HG03039 (cell line): ENCODE measurements around the gene DIPK1B.
"Not testable (repeated sequence)": the region's sequence is repeated elsewhere in the genome, so short reads cannot be mapped to it uniquely, and the experiment has no call there.

Source experiments
- ATAC-seq: cut with Tn5 transposase; IDR thresholded peaks from one replicate; pipeline ENCODE4 v1.9.1; 2021; ENCODE audit warnings: mild to moderate bottlenecking, moderate library complexity; ENCODE audit not compliant: unreplicated experiment

Gene DIPK1B

DNA sequence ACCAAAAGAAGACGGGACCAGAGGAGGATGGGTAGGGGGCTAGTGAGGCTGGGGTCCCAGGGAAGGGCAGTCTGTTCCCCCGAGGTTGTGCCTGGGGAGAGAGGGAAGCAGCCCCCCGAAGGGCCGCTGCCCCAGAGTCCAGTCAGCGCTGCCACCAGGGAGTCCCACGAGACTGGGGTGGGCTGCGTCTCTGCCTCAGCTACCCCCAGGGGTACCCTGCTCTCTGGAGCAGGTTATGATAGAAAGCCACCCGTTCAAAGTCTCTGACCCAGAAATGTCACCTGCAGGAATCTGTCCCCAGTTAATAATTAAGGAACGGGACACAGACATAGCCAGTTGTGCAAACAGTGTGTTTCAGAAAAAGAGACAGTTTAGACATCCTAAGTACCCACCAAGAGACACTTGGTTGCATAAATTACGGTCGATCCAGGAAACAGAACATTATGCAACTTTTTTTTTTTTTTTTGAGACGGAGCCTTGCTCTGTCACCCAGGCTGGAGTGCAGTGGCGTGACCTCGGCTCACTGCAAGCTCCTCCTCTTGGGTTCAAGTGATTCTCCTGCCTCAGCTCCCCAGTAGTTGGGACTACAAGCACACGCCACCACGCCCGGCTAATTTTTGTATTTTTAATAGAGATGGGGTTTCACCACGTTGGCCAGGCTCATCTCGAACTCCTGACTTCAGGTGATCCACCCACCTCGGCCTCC is 14.4 kb upstream of the DIPK1B start:
- no peak for ATAC-seq

DNA sequence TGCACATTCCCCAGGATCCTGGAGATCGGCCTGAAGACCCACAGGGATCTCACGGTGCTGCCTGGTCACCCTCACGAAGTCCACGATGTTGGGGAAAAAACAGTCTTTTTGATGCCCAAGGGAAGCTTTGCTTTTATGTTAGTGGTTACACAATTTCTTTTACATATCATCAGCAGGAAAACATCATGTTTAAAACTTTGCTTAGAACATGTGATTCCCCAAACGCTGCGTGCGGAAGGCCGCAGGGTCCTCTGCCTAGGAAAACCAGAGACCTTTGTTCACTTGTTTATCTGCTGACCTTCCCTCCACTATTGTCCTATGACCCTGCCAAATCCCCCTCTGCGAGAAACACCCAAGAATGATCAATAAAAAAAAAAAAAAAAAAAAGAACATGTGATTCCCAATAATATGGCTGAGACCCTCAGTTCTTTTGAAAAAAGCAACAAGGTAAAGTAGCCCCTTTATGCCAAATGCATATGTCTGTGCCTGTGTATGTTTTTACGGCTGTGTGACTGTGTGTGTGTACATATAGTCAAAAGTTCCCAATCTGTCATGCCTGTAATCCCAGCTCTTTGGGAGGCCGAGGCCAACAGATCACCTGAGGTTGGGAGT is 13.6 kb upstream of the DIPK1B start:
- ATAC-seq: no peak

DNA sequence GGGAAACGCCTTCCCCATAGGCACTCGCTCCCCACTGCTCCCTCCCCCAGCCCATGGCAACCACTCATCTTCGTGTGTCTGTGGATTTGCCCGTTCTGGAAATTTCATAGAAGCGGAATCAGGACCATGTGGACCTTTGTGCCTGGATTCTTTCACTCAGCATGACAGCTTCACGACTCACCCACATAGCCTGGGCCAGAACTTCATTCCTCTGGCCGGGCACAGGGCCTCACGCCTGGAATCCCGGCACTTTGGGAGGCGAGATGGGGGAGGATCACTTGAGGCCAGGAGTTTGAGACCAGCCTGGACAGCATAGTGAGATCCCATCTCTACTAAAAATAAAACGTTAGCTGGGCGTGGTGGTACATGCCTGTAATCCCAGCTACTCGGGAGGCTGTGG is 12.1 kb upstream of the DIPK1B start:
- no peak for ATAC-seq

DNA sequence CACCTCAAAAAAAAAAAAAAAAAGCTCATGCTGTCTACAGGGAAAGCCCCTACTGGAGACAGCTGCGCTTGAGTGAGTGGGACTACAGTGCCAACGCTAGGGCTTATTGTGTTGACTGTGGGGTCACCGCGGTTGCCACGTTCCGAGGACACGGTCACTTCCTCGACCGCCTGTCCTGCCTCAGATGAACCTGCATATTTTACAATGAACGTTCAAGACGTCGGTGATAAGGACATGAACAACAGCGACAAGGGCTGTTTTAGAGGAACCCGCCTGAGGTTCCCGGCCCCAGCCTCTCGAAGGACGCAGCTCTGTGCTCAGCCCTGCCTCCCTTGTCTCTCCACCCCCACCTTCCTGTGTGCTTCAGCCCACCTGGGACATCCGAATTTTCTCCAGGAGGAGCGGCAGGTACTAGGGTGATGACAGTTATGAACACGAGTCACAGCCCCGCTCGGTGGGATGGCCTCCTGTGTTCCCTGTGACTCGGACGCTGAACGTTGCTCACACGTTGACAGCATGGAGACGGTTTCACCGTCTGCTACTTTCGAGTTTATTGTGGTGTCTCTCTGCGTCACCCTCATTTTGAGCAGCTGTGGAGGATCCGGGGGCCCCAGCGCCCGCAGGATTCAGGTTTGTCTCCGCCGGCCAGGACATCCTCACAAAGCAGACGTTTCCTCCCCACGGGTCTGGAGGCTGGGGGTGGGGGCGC is 11.3 kb upstream of the DIPK1B start:
- ATAC-seq: no peak

DNA sequence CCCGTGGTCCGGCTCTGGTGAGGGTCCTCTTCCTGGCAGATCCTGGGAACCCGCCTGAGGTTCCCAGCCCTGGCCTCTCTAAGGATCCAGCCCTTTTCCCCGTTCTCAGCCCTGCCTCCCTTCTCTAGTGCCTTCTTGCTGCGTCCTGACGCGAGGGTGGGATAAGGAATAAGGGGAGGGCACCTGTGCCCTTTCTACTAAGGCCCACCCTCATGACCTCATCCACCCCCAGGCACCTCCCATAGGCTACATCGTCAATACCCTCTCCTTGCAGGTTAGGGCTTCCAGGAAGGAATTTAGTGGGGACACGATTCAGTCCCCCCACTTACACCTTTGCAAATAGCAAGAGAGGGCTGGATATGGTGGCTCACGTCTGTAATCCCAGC is 10.7 kb upstream of the DIPK1B start:
- no peak for ATAC-seq

DNA sequence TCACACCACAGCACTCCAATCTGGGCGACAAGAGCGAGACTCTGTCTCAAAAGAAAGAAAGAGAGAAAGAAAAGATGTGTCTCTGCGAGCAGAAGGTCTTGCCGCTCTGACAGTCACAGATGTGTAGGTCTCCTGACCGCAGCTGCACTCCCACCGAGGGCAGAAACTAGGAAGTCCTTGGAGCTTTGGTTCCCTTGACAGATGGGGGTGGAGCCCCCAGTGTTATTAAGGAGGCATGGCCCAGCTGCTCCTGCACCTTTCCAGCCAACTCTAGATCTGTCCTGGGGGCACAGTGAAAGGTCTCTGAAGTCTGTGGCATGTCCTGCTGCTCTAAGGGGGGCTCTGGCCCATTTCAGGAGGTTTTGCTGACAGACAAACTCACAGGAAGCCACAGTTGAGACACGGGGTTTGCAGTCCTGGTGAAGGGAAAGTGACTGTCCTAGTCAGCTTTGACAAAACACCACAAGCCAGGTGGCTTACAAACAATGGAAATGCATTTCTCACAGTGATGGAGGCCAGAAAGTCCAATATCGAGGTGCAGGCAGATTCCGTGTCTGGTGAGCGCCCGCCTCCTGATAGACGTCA is 9.0 kb upstream of the DIPK1B start:
- no peak for ATAC-seq

DNA sequence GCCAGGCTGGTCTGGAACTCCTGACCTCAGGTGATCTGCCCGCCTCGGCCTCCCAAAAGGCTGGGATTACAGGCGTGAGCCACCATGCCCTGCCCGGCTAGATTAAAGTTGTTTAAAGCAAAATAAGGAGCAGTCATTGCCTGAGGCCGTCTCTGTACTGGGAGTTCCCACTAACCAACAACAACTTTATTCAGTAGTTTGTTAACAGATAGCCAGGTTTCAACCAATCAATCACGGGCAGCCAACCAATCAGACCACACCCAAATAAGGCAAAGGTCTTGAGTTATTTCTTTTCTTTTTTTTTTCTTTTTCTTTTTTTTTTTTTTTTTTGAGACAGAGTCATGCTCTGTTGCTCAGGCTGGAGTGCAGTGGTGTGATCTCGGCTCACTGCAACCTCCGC is 7.6 kb upstream of the DIPK1B start:
- not testable (repeated sequence) for ATAC-seq

DNA sequence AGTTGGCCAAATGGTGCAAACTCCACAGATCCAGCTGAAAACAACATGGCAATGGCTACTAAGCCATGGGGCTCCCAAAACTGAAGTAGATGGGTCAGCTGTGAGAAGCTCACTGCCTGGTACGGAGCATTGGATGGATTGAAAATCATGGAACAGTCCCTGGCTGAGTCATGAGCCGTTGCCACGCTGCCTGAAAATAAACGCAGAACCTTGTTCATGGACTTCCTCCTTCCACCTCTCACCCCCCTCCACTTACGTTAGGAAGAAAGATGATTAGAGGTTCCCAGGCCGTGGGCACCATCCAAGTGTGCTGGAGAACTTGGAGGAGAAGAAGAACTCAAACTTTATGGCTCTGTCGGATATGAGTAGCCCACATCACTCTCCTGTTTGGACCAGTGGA is 6.8 kb upstream of the DIPK1B start:
- no peak for ATAC-seq

DNA sequence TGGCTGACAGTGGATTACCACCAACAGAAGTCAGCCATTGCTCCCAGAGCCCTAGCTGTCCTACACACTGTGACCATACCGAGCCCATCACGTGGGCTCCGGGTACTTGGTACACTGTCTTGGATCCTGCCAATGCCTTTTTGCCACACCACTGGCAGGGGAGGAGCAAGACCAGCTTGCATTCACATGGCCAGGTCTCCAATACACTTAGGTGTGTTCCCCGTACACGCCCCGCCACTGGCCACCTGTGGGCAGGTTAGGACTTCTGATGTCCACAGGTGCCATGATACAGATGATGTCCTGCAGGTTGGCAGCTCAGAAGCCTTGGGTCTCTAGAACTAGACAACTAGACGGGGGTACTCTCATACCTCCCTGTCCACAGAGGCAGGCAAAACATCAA is 5.4 kb upstream of the DIPK1B start:
- ATAC-seq: no peak

DNA sequence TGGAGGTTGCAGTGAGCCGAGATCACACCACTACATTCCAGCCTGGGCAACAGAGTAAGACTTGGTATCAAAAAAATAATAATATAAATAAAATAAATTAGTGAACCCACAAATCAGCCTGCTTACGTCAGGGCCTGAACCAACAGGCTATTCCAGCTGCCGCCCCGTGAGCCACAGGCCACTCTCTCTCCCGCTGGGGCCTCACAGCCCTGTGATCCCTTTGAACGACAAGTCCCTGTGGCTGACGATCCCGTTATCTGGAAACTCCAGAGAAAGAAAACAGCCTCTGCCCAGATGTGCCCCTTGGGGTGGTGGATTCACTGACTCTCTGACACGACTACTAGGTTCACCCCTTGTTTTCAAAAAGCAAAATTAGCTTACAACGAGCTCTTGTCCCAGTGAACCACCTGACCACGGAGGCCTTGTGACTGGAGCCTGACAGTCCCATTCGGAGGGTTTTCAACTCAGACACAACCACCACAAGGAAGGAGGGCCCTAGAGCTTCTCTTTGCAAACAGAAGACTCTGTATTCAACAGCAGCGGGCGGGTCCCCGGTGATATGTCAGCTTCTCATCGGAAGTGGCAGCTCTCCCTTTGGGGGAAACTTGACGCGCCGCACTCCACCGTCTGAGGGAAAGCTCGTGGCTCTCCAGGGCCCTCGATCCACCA is 4.4 kb upstream of the DIPK1B start:
- no peak for ATAC-seq

DNA sequence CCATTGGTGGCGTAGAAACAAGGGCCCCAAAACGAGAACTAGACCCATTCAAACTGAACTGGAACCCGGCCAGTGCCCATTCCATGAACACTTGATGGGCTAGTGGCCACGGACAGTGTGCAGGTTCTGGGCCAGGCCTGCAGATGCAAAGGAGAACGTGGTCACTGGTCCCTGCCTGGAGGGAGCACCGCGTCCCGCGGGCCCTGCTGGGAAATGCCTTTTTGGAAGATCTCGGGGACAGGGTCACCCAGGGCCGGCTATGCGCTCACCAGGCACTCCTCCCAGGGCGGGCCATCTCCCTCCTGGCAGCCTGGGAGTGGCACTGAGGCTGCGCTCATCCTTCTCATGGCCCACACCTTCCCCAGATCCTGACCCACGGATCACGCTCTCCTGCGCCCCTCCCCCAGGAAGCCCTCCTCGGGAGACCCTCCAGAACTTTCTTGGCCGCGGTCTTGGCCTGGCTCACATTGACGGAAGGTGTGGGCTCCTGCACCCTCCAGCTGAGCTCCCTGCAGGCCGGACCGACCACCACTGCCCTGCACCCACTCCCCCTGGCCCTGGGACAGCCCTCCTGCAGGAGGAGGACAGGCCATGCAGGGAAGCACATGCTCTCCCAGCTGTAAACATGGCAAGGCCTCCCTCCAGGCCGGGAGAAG is 2.8 kb upstream of the DIPK1B start:
- no peak for ATAC-seq

DNA sequence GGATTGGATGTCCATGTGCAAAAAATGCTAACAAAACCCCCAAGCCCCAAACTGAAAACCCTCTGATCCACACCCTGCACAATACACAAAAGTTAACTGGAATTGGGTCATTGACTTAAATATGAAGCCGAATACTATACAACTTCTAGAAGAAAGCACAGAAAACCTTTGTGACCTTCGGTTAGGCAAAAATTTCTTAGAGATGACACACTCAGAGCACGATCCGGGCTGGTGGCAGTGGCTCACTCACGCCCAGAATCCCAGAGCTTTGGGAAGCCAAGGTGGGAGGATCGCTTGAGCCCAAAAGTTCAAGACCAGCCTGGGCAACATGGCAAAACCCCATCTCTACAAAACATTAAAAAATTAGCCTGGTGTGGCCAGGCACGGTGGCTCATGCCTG is 1.8 kb upstream of the DIPK1B start:
- ATAC-seq: no peak

DNA sequence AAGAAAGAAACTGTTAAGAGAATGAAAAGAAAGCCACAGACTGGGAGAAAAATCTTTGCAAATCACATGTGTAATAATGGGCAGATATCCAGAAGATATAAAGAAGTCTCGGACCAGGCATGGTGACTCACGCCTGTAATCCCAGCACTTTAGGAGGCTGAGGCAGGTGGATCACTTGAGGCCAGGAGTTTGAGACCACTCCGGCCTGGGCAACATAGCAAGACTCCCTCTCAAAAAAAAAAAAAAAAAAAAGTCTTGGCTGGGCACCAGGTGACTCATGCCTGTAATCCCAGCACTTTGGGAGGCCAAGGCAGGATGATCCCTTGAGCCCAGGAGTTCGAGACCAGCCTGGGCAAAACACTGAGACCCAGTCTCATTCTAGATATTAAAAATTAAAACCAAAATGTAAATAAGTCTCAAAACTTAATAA is 1.1 kb upstream of the DIPK1B start:
- ATAC-seq: not testable (repeated sequence)

DNA sequence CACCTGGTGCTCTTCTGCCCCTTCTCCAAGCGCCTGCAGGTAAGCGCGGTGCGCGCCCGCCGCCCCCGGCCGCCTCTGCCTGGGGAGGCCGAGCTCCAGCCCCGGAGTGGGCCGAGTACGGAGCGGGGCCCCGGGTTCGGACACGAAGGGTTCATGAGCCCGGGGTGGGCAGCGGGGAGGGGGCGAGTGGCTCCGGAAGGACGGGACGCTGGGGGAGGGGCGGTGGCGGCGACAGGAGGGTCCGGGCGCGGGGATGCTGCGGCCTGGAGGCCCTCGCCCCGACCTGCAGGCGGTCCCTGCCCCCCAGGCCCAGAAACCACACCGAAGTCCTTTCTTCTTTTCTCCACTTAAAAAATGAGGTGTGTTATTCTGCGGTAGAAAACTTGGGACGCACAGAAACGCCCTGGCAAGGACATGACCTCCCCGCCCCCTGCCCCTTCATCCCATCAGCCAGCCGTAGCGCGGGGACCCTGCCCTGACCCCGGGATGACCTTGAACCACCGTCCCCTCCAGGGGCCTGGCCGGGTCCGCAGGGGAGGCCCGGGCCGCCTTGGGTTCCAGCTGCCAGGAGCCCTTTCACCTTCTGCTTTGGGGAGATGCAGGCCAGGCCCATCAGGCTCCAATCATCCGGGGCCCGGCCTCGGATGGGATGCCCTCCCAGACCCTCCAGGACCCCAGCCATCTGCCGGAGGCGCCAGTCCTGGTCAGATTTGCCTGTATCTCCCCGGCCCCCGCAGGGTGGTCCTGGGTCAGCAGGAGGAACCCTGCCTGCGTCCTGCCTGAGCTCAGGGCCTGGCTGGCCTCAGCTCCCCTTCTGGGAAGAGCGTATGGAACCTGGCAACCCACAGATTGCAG is 545 bp downstream of the DIPK1B start:
- ATAC-seq: no peak

DNA sequence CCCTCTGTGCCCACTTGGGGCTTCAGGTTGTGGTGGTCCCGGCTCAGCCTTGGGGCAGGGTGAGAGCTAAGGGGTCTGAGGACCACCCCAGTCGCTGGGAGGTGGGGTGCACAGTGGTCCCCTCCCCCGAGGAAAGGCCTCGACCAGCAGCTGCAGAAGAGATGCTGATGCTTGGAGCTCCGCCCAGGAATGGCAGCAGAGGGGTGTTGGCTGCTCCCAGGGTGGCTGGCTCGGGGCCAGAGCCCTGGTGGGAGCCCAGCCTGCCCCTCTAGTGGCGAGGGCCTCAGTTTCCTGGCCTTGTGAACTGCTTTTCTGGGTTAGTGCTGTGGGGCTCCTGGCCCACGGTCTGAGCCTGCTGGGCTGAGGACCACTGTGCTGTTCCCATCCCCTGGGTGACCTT is 1.2 kb downstream of the DIPK1B start:
- ATAC-seq: no peak

DNA sequence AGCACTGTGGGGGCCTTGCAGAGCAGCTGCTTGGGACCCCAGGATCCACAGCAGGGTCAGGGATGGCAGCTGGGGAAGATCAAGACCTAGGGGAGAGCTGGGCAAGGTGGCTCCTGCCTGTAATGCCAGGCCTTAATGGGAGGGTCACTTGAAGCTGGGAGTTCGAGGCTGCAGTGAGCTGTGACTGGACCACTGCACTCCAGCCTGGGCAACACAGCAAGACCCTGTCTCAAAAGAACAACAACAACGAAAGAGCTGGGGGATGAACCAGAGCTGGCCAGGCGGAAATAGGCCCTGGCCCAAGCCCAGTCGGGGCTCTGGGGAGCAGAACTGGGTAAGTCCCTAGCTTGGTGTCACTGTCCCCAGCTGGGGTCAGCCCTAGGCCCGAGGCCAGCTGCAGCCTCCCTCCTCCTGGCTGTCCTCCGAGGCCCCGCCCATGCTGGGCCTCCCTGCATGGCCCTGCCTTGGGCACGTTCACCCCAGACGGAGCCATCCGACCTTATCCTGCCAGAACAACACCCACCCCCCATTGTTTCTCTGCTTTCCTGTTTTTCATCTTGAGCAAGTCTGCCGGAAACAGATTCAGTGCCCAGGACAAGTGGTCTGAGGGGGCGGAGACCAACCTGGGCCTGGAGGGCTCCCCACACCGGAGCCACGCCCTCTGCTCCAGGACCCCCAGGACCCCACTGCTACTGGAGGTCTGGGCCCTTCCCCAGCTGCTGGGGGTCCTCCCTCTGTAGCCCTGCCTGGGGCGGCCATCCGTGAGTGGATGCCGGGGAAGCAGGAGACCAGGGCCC is 1.9 kb downstream of the DIPK1B start:
- ATAC-seq: no peak

DNA sequence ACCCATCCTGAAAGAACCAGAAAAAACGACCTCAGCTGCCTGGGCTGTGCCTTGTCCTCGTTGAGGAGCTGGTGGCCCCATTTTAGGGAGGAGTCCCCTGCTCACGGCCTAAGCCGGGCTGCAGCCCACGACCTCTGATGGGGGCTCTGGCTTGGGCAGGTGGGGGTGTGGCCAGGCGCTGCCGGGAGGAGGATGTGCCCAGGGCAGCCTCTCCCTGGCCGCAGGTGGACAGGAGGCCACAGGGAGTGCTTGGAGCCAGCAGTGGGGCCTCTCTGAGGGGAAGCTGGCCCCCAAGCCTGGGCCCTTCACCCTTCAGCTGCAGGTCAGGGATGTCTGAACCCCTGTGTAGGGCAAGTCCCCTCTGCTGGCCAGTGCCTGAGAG is 2.5 kb downstream of the DIPK1B start:
- ATAC-seq: no peak

DNA sequence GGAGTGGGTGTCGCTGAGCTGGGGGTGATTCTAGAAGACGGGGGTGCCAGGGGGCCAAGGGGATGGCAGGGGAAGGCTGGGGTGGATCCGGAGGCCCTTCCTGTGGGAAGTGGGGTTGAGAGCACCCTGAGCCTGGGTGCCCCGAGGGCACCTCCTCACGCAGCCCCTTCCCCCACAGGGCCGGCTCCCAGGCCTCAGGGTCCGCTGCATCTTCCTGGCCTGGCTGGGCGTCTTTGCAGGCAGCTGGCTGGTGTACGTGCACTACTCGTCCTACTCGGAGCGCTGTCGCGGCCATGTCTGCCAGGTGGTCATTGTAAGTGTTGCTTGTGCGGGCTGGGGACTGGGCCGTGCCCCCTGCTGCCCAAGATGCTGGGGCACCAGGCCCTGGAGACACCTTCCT is 5.0 kb downstream of the DIPK1B start:
- no peak for ATAC-seq
